ENCODE data around the gene AIRE.
"Not testable (repeated sequence)": the region's sequence is repeated elsewhere in the genome, so short reads cannot be mapped to it uniquely, and the experiment has no call there.

Gene AIRE

GRCh38 chr21:44338971-44339910, 53.6 kb downstream of the AIRE start, which contains the start of gene CFAP410:
TSS of gene CFAP410 (minus strand) at chr21:44339390. CDS start at chr21:44339194, 196 bp downstream.
- peak; percentile 97 for DNase-seq

- not testable (repeated sequence) for DNase-seq
These were observed 56.2 kb downstream of the AIRE start for GRCh38 chr21:44341726-44342458.

- DNase-seq = not testable (repeated sequence)
These were observed 57.3 kb downstream of the AIRE start for GRCh38 chr21:44342981-44343380.

GRCh38 chr21:44344541-44345183, 59.0 kb downstream of the AIRE start:
- no peak for DNase-seq

GRCh38 chr21:44345495-44345894, 59.8 kb downstream of the AIRE start:
- no peak for DNase-seq

- DNase-seq = no peak
These were observed 62.3 kb downstream of the AIRE start for GRCh38 chr21:44347911-44348451.
